Renal cortex interstitium (tissue), 11 donors: ENCODE results near the gene DCPS. TPM values are rescaled to one million over a fixed set of nuclear protein-coding genes. Genes with fewer than 3 reads are reported as not detected.
"Not testable (repeated sequence)": the region's sequence is repeated elsewhere in the genome, so short reads cannot be mapped to it uniquely, and the experiment has no call there.

Experiments used
- DNase-seq, 11 donors: peaks; one replicate each; pipeline ENCODE4 v3.0.0-alpha.2; 2013; ENCODE audit warnings: low read depth in 9 of 11, low spot score in 4 of 11; ENCODE audit errors: extremely low read depth in 1 of 11
- polyA plus RNA-seq, 3 donors: library from polyadenylated mRNA; unstranded; fragments of 120-200 nt; gene quantifications; one replicate each; pipeline ENCODE4 v1.2.1, GENCODE V29; 2013; ENCODE audit not compliant: insufficient read length in 3 of 3

Gene DCPS
- polyA plus RNA-seq, 3 donors: 12.7 to 16.7 (median 14.5) TPM

DNA sequence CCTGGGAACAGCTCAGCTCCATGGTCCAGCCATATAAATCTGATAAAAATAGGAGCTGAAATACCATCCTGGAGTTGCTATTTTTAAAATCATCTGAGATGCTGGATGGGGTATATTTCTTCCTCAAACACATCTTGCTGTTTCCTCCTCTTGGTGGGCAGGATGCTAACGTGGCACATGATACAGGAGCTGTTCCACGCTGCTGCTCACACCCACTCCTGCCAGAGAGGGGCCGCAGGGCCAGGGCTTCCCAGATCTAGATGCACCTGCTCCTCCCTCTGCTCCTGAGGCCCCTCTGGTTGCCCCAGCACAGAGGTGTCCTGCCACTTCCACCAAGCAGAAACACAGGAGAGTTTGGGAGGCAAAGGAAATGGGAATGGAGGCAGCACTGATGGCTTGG is 48.3 kb downstream of the DCPS start:
- no peak for DNase-seq

- no peak for DNase-seq
These were observed 49.3 kb downstream of the DCPS start for GRCh38 chr11:126352934-126353801.

DNA sequence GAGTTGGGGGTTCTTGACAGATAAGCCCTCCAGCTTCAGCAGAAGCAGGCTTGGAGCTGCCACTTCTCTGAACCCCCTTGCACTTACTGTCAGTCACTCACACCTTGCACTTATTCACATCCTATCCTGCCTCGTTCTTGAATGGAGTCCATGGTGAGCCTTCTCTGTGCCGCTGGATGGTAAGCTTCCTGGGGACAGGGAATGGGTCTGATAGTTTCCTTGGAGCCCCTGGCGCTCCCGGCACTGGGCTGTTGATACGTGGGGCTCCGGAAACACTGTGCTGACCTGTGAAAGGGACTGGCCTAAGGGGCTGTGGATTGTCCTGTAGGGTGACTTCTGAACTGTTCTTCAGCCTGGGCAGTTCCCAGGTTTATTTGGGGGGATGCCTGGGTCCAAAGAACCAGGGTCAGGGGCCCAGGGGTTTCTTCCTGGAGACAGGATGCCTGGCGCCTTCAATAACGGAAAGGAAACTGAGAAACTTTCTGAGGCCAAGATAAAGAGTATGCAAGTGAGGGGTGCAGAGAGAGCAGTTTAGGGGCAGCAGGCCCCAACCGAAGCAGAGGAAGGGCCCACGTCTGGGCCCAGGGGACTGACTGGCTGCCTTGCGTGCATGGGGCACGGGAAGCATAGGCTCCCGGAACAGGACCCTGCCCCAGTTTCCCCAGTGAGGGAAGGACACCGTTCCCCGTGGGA is 50.9 kb downstream of the DCPS start:
- no peak for DNase-seq

DNA sequence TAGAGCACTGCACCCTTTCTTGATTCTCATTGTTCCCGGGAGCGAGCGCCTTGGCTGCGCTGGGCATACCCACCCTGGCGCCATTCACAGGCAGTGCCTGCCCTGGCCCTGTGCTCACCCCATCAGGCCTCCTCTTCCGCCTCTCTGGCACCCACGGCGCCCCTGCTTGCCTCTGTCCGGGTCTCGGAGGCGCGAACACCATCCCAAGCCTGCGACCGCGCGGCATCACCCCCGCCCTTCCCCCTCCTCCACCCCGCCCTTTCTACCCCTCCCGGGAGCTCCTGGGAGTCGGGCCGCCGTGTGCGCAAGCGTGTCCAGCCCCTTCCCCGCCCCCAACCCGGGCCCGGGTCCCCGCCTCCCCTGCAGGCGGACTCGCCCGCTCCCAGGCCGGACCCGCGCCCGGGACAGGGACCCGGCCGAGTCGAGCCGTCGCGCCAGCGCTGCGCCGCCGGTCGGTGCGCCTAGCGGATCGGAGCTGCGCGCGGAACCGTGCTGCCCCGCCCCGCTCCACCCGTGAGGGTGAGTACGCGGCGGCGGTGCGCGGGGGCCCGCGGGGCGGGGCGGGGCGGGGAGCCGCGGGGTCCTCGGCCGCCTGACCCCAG is 51.6 kb downstream of the DCPS start, which contains the start of gene ST3GAL4:
Gene ST3GAL4 (plus strand): TSS at position 363 of the 602 bp plus-strand sequence. CDS start 50,470 bp downstream, outside the sequence.
- peak in 9 of 11 donors; percentile 41 to 84 (median 76) for DNase-seq

- no peak for DNase-seq
These were observed 52.4 kb downstream of the DCPS start for GRCh38 chr11:126355926-126356897.

DNA sequence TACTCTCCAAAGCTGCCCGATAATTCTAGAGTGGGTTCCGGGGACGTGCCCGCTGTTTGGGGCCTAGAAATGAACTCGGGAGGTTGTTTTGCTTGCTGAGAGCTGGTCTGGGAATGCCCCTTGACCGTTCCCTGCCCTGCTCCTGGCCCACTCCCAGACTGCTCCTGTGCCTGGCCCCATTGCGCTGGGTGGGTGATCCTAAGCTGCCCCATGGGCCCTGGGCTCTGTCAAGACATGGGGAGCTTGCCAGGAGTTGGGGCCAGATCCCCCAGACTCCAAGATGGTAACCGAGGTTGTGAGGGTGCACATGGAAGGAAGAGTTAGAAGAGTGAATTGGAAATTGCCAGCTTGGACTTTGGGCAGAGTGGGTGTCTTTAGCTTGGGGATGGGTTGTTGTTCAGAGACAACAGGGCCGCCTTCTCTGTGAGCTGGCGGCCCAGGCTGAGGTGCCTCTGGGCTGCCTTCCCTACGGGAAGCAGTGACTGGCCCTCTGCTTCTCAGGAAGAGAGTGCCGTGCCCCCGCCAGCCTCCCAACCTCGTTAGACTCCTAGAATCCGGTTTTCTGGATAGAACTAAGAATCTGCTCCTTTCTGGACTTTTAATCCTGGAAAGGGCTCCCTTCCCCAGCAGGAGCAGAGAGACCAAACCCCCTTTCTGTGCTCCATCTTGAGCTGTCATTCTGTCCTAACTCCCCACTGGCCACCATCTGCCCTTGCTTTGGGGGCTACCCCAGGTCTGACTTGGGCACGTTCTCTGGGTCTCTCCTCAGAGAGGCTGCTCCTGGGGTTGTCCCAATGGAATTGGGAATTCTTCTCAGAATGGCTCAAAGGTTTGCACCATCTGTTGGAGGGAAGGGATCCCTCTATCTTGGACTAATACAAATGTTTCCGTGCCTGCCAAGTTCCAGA is 53.4 kb downstream of the DCPS start:
- DNase-seq: no peak

GRCh38 chr11:126357969-126358762 is 54.3 kb downstream of the DCPS start:
- no peak for DNase-seq

DNA sequence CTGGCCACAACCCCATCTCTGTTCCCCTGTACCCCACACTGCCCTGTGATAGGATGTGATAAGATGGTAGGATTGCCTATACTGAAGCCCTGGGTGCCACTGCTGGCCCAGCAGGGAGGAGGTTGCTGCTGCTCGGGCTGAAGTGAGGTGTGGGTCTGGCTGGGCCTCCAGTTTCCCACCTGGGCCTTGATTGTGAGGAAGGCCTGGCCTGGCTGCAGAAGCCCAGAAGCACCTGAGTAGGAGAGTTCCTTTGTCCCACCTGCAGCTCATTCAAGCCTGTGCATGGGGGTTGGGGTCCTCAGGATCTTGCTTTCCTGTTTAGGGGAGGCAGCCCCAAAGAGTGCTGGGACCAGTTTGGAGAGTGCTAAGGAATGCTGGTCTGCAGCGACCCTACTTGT is 54.9 kb downstream of the DCPS start:
- no peak for DNase-seq

- DNase-seq: no peak
These were observed 55.7 kb downstream of the DCPS start for GRCh38 chr11:126359431-126360048.

- DNase-seq: no peak
These were observed 56.2 kb downstream of the DCPS start for GRCh38 chr11:126360049-126360446.

- no peak for DNase-seq
These were observed 57.5 kb downstream of the DCPS start for GRCh38 chr11:126361400-126361799.

GRCh38 chr11:126362879-126363655 is 59.2 kb downstream of the DCPS start:
- DNase-seq: no peak

DNA sequence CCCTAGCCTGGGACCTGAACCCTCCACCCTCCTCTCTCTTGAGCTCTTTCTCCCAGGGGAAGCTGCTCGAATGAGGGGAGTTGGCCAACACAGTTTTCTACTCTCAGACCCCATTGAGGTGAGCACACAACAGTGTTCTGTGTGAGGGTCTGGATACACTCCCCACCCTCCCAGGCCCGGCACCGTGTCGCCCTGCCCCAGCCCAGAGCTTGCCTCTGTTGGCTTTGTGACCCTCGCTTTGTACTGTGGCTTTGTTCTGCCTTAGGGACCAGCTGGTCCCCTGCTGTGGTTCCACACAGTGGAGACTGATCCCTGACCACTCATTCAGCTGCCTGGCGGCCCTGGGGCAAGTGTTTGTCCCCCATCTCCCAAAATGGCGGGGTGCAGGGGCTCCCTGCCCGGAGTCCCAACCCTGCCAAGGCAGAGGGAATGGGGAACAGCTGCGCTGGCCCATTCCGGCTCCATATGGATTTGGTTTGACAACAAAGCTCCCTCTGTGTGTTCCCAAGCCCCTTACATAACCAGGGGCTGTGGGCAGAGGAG is 59.9 kb downstream of the DCPS start:
- no peak for DNase-seq

DNA sequence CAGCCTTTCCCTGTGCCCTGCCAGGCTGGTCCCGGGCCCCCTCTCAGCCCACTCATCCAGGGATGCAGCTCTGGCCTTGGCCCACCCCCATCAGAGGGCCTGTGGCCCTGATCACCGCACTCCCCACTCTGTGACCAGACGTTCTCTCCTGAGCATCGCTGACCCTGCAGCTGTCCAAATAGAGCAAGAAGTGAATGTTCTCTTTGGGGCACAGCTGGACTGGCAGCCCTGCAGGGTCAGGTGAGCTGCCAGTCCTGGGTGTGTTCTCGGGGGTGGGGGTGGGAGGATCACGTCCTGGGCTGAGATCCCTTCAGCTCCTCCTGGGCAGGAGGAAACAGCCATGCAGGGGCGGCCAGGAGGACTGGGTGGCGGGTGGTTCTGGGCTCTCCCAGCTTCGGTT is 60.9 kb downstream of the DCPS start:
- not testable (repeated sequence) for DNase-seq

GRCh38 chr11:126365508-126365907 is 61.6 kb downstream of the DCPS start:
- DNase-seq: not testable (repeated sequence)
